ENCODE measurements around the gene PTPRN2.
"Not testable (repeated sequence)": the region's sequence is repeated elsewhere in the genome, so short reads cannot be mapped to it uniquely, and the experiment has no call there.

The PTPRN2 gene

DNA sequence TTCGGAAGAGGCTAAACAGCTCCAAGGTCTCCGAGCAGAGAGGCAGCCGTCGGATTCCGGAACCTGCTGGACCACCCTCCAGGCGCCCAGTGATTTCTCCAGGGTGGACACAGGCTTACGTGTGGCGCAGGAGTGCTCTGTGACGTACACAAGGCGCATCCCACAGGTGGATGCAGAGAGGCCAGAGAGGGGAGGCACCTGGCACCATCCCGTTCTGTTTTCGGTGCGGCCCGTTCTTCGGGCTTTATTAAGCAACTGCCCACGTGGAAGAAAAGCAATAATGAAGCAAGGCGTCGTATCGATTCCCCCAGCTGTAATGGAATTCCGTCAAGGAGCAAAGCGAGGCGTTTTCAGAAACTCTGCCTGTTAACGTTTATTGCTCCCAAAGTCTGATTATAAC, 163.6 kb downstream of the PTPRN2 start:
- no peak for DNase-seq (ENCODE audit: extremely low read depth, low read depth)
- TF ChIP-seq, protein P1, sequence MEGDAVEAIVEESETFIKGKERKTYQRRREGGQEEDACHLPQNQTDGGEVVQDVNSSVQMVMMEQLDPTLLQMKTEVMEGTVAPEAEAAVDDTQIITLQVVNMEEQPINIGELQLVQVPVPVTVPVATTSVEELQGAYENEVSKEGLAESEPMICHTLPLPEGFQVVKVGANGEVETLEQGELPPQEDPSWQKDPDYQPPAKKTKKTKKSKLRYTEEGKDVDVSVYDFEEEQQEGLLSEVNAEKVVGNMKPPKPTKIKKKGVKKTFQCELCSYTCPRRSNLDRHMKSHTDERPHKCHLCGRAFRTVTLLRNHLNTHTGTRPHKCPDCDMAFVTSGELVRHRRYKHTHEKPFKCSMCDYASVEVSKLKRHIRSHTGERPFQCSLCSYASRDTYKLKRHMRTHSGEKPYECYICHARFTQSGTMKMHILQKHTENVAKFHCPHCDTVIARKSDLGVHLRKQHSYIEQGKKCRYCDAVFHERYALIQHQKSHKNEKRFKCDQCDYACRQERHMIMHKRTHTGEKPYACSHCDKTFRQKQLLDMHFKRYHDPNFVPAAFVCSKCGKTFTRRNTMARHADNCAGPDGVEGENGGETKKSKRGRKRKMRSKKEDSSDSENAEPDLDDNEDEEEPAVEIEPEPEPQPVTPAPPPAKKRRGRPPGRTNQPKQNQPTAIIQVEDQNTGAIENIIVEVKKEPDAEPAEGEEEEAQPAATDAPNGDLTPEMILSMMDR (IDR thresholded peaks at IDR 0.05; ENCODE audit: low read depth, low read length) = no peak

DNA sequence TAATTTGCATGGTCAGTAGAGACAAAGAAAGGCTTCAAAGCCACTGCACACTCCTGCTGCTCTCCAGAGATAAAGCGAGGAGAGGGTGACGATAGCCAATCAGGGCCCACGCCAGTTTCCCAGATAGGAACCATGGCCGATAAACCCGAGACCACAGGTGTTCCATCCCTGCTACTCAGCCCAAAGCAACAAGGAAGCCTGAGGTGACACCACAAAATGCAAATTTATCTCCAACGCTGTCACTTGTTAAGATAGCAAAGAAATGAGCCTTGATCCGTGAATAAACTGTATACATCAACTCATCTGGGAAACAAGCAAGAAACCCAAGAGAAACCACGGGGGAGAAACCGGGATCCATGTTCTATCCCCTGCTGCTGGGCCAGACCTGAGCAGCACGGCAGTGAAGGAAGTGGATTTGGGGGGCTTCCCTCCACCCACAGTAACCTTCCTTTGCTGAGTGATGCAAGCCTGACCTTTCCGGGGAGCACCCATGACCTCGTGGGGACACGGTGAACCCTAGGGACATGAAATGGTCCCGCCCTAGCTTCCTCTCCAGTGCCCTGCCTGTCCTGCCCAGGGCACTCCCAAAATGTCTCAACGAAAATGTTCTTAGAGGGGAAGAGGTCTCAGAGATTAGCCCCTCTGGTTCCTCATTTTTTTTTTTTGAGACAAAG, 164.6 kb downstream of the PTPRN2 start:
- no peak for DNase-seq (ENCODE audit: extremely low read depth, low read depth)
- TF ChIP-seq, protein P1 (IDR thresholded peaks at IDR 0.05; ENCODE audit: low read depth, low read length) = no peak

GRCh38 chr7:158422196-158422886, 165.3 kb downstream of the PTPRN2 start:
- TF ChIP-seq, protein P1 (IDR thresholded peaks at IDR 0.05; ENCODE audit: low read depth, low read length) = no peak
- DNase-seq (ENCODE audit: extremely low read depth, low read depth) = no peak

DNA sequence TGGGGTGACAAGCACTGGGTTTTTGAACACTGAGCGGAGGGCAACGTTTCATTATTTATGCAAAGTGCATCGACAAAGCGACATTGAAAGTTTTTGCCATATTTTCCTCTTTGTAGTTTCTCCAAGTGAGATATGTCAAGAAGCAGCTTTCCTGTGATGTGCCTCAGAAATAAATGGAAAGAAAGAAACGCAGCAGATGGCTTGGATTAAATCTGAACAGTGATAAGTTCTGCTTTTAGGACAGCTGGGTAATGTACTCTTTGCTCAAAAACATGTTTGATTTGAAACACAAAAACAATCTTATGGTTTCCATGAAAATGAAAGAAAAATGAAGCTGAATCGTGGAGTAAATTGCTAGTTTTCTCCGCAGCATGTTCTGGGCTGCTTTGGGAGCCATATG, 166.3 kb downstream of the PTPRN2 start:
- TF ChIP-seq, protein P1 (IDR thresholded peaks at IDR 0.05; ENCODE audit: low read depth, low read length) = no peak
- no peak for DNase-seq (ENCODE audit: extremely low read depth, low read depth)

GRCh38 chr7:158420591-158421340, 166.9 kb downstream of the PTPRN2 start:
- TF ChIP-seq, protein P1 (IDR thresholded peaks at IDR 0.05; ENCODE audit: low read depth, low read length) = no peak

DNA sequence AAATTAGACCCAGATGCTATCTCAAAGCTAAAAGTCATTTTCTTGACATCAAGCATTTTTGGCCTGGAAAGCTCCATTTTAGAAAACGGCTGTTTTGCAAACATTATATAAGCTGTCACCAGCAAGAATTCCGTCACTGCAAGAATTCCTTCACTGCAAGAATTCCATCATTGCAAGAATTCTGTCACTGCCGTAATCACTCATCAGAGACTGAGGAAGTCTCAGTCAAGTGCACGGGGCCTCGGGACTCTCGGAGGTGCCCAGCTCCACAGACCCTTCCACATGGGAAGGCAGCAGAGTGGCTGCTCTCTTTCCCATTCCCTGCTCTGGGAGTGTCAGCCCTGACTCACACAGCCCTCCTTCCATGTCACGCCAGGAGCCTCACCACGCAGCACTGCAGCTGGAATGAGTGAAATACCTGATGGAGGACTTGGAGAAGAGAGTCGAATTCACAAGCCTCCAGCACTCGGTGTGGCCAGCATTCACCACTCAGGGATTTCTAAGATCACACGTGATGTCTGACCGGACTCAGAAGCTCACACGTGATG, 168.3 kb downstream of the PTPRN2 start:
- no peak for DNase-seq (ENCODE audit: extremely low read depth, low read depth)
- TF ChIP-seq, protein P1 (IDR thresholded peaks at IDR 0.05; ENCODE audit: low read depth, low read length) = no peak

More at GRCh38 chr7:158420591-158421340, 166.9 kb downstream of the PTPRN2 start:
- no peak for DNase-seq (ENCODE audit: extremely low read depth, low read depth)

DNA sequence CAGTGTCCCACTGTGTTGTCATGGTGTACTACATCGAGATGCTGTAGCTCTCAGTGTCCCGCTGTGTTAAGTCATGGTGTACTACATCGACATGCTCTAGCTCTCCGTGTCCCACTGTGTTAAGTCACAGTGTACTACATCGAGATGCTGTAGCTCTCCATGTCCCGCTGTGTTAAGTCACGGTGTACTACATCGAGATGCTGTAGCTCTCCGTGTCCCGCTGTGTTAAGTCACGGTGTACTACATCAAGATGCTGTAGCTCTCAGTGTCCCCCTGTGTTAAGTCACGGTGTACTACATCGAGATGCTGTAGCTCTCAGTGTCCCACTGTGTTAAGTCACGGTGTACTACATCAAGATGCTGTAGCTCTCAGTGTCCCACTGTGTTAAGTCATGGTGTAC, 169.2 kb downstream of the PTPRN2 start:
- not testable (repeated sequence) for DNase-seq (ENCODE audit: extremely low read depth, low read depth)

Measured in AG09319 (cell line).